CD14-positive monocyte (primary cell): ENCODE results near the gene PIM2. TPM values are rescaled to one million over a fixed set of nuclear protein-coding genes. Genes with fewer than 3 reads are reported as not detected.

ENCODE experiments used
- DNase-seq, 3 donors: peaks; one replicate each; pipeline ENCODE4 v3.0.0-alpha.2; 2011 to 2022
- H2AFZ ChIP-seq: 2 replicates; pipeline ENCODE4 v1.6.0; 2012; ENCODE audit warnings: mild to moderate bottlenecking, low read depth, low read length, inconsistent platforms; ENCODE audit not compliant: insufficient read depth, poor library complexity, severe bottlenecking
- H3K27ac ChIP-seq, 2 donors: 1 replicate in 1 of 2; 2 replicates in 1 of 2; pipeline ENCODE4 v1.5.1; 2012 to 2013; ENCODE audit warnings: low read length in 2 of 2, control low read depth in 1 of 2, inconsistent platforms in 1 of 2, low read depth in 1 of 2, mild to moderate bottlenecking in 1 of 2
- H3K27me3 ChIP-seq, 2 donors: one replicate each; pipeline versions ENCODE4 v1.6.0 to v1.6.1; 2011 to 2013; ENCODE audit warnings: low read length in 2 of 2; ENCODE audit not compliant: control insufficient read depth in 2 of 2, insufficient read depth in 2 of 2
- H3K36me3 ChIP-seq, 2 donors: replicated peaks in 1 of 2; 1 replicate in 1 of 2; 2 replicates in 1 of 2; pipeline versions ENCODE4 v1.5.1 to v1.6.1; 2012 to 2013; ENCODE audit warnings: low read length in 2 of 2, control low read depth in 1 of 2, inconsistent platforms in 1 of 2, mild to moderate bottlenecking in 1 of 2; ENCODE audit not compliant: insufficient read depth in 2 of 2, control insufficient read depth in 1 of 2
- H3K4me1 ChIP-seq, 2 donors: 1 replicate in 1 of 2; 2 replicates in 1 of 2; pipeline versions ENCODE4 v1.5.1 to v1.6.1; 2012 to 2013; ENCODE audit warnings: low read length in 2 of 2, control low read depth in 1 of 2, inconsistent platforms in 1 of 2, mild to moderate bottlenecking in 1 of 2, moderate library complexity in 1 of 2; ENCODE audit not compliant: insufficient read depth in 2 of 2, control insufficient read depth in 1 of 2
- H3K4me2 ChIP-seq: replicated peaks from 2 replicates; pipeline ENCODE3; 2012; ENCODE audit warnings: low read length, moderate library complexity, mild to moderate bottlenecking; ENCODE audit not compliant: poor library complexity, severe bottlenecking; ENCODE audit errors: extremely low read depth
- H3K4me3 ChIP-seq, 3 experiments: fragments of 200-600 bp in 1 of 3; sonication (generic) in 1 of 3; replicated peaks in 1 of 3; 1 replicate in 2 of 3; 2 replicates in 1 of 3; pipeline ENCODE4 v1.5.1; 2011 to 2013; ENCODE audit warnings: low read length in 3 of 3, mild to moderate bottlenecking in 3 of 3, control low read depth in 2 of 3, low read depth in 2 of 3, inconsistent platforms in 1 of 3, moderate library complexity in 1 of 3
- H3K79me2 ChIP-seq: 2 replicates; pipeline ENCODE4 v1.6.0; 2012; ENCODE audit warnings: mild to moderate bottlenecking, control low read depth, inconsistent platforms, low read length, moderate library complexity; ENCODE audit not compliant: insufficient read depth
- H3K9ac ChIP-seq: 2 replicates; pipeline ENCODE4 v1.6.0; 2017; ENCODE audit warnings: low read length, mild to moderate bottlenecking; ENCODE audit not compliant: insufficient read depth, poor library complexity, severe bottlenecking
- H3K9me3 ChIP-seq, 2 donors: replicated peaks in 1 of 2; 1 replicate in 1 of 2; 2 replicates in 1 of 2; pipeline versions ENCODE4 v1.5.1 to v1.6.1; 2012 to 2013; ENCODE audit warnings: low read length in 2 of 2, control low read depth in 1 of 2; ENCODE audit not compliant: control insufficient read depth in 1 of 2, insufficient read depth in 1 of 2
- H4K20me1 ChIP-seq: 2 replicates; pipeline ENCODE4 v1.6.0; 2012; ENCODE audit warnings: mild to moderate bottlenecking, low read length, control low read depth, moderate library complexity; ENCODE audit not compliant: insufficient read depth
- H3K27ac Mint-ChIP-seq, 7 donors: one replicate each; pipeline ENCODE4 v1.8.0; 2020; ENCODE audit warnings: mild to moderate bottlenecking in 7 of 7, mixed read lengths in 7 of 7, moderate library complexity in 6 of 7, inconsistent platforms in 2 of 7
- H3K27me3 Mint-ChIP-seq, 3 donors: one replicate each; pipeline ENCODE4 v1.8.0; 2021 to 2022; ENCODE audit warnings: low read depth in 3 of 3, mild to moderate bottlenecking in 3 of 3, mixed read lengths in 3 of 3, moderate library complexity in 3 of 3, inconsistent platforms in 1 of 3
- H3K36me3 Mint-ChIP-seq, 2 donors: one replicate each; pipeline ENCODE4 v1.8.0; 2020; ENCODE audit warnings: mixed read lengths in 2 of 2, inconsistent platforms in 1 of 2, mild to moderate bottlenecking in 1 of 2
- H3K4me1 Mint-ChIP-seq: one replicate; pipeline ENCODE4 v1.8.0; 2020; ENCODE audit warnings: mild to moderate bottlenecking, mixed read lengths
- H3K4me3 Mint-ChIP-seq, 2 donors: one replicate each; pipeline ENCODE4 v1.8.0; 2020; ENCODE audit warnings: mild to moderate bottlenecking in 2 of 2, mixed read lengths in 2 of 2, moderate library complexity in 1 of 2
- H3K9me3 Mint-ChIP-seq, 7 donors: one replicate each; pipeline ENCODE4 v1.8.0; 2020 to 2022; ENCODE audit warnings: mixed read lengths in 7 of 7, mild to moderate bottlenecking in 6 of 7, moderate library complexity in 6 of 7, inconsistent platforms in 2 of 7
- WGBS: methylation state at CpG from one replicate; pipeline ENCODE4 v1.1.5; 2013; ENCODE audit warnings: missing lambda C conversion rate; ENCODE audit not compliant: insufficient coverage; 5-methylcytosine and 5-hydroxymethylcytosine counted together
- intact Hi-C, 2 donors: fragments of 100-400 bp; cut with micrococcal nuclease; formaldehyde crosslinking; loops; one replicate each; pipeline versions ENCODE4 v1.15.0 to v1.15.1; 2023
- polyA plus RNA-seq, 3 donors: library from polyadenylated mRNA; depleted of rRNA in 1 of 3; unstranded in 2 of 3; stranded (reverse) in 1 of 3; fragments of 300-500 nt in 2 of 3; fragments of >200 nt in 1 of 3; fragmentation: Illumina TruSeq in 2 of 3; gene quantifications; 1 replicate in 2 of 3; 2 replicates in 1 of 3; pipeline ENCODE4 v1.2.3, GENCODE V29; 2012 to 2021
- TF ChIP-seq, protein P1 (sequence below): fragments of 200-600 bp; IDR thresholded peaks from one replicate; pipeline ENCODE4 v1.8.0; 2022; ENCODE audit warnings: antibody characterized with exemption, mild to moderate bottlenecking

Gene PIM2
- polyA plus RNA-seq, 3 donors = 6.7 to 39.4 (median 9.9) TPM

- peaks cover 51 to 56% of the 10 kb centered on the region in 2 donors for H3K4me1 ChIP-seq
- WGBS = 0% methylated on average over 42 of the region's 53 CpGs
Observed at GRCh38 chrX:48957477-48957826, 38.6 kb upstream of the PIM2 start, which contains the start of gene OTUD5. Gene OTUD5, minus strand, starts transcription at chrX:48957607. Its CDS starts 37 bp downstream, at chrX:48957570.

DNA sequence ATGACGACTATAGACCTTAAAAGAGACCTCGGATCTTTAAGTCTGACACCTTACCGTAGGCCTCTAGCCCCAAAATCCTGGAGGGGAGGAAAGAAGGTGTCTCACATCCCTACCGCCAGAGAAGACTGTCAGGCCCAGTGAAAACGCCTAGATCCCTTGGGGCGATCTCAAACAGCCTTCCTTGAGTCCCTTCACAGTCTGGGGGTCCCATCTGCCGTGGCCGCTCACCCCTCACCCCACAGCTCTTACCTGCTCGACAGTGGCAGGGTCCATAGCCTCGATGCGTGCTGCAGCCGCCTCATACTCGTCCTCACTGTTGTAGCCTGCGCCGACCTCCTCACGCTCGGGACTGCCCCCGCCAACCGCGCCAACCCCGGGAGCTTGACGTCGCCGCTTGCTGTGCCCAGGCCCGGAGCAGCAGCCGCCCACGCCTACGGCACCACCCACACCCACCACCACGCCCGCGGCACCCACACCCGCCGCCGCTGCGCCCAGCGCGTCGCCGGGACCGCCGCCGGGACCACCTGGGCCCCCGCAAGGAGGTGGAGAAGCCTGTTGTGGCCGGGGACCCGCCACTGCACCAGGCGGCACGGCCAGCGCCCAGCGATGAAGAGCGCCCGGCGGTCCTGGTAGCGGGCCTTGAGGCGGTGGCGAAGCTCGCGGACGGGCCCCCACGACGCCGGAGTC lies 38.0 kb upstream of the PIM2 start:
- Histone ChIP-seq H3K79me2 (peaks cover 50% of the 10 kb centered on the region), H3K4me1 (peaks cover 51 to 56% of the 10 kb centered on the region in 2 donors), H3K4me3 (peak overlapping the region; percentile 28 to 78 (median 48)), H3K27ac (peak overlapping the region in 1 of 2 donors; percentile 97), H3K36me3 (peaks cover 10 to 16% of the 10 kb centered on the region in 2 donors), H3K4me2 (peak overlapping the region; percentile 75), H2AFZ (no peak overlapping the region), H3K9ac (peak overlapping the region; percentile 79), H3K27me3 (no peaks in the 10 kb centered on the region), H3K9me3 (no peaks in the 10 kb centered on the region), H4K20me1 (peaks cover 45% of the 10 kb centered on the region)
- peak in 2 of 3 donors; percentile 23 to 39 for DNase-seq
- Mint-ChIP-seq H3K4me1 (peaks cover 62% of the 10 kb centered on the region), H3K4me3 (peak overlapping the region; percentile 81 to 86), H3K9me3 (peaks cover 0 to 19% (median 0%) of the 10 kb centered on the region in 7 donors), H3K36me3 (peaks cover 5 to 20% of the 10 kb centered on the region in 2 donors), H3K27me3 (peaks cover 0 to 8% (median 1%) of the 10 kb centered on the region in 3 donors), H3K27ac (peak overlapping the region; percentile 60 to 90 (median 77))
- TF ChIP-seq, protein P1, sequence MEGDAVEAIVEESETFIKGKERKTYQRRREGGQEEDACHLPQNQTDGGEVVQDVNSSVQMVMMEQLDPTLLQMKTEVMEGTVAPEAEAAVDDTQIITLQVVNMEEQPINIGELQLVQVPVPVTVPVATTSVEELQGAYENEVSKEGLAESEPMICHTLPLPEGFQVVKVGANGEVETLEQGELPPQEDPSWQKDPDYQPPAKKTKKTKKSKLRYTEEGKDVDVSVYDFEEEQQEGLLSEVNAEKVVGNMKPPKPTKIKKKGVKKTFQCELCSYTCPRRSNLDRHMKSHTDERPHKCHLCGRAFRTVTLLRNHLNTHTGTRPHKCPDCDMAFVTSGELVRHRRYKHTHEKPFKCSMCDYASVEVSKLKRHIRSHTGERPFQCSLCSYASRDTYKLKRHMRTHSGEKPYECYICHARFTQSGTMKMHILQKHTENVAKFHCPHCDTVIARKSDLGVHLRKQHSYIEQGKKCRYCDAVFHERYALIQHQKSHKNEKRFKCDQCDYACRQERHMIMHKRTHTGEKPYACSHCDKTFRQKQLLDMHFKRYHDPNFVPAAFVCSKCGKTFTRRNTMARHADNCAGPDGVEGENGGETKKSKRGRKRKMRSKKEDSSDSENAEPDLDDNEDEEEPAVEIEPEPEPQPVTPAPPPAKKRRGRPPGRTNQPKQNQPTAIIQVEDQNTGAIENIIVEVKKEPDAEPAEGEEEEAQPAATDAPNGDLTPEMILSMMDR = no peak
- 0% methylated on average over 33 of the region's 61 CpGs for WGBS
- intact Hi-C loops = loop anchor here in 1 of 2 donors (5.0 kb wide), 2 partner anchors 40 to 85 kb away; partner anchors contain the start of genes PIM2 and TFE3

More at GRCh38 chrX:48957477-48957826, 38.6 kb upstream of the PIM2 start, which contains the start of gene OTUD5:
- Histone ChIP-seq H2AFZ (peak within 1 kb of the TSS; percentile 29), H4K20me1 (peaks cover 41% of the 10 kb centered on the region), H3K9me3 (no peaks in the 10 kb centered on the region), H3K79me2 (peaks cover 44% of the 10 kb centered on the region), H3K9ac (peak within 1 kb of the TSS; percentile 79), H3K36me3 (peaks cover 10 to 16% of the 10 kb centered on the region in 2 donors), H3K4me3 (peak within 1 kb of the TSS; percentile 28 to 78 (median 48)), H3K4me2 (peak within 1 kb of the TSS; percentile 75), H3K27me3 (no peaks in the 10 kb centered on the region), H3K27ac (peak within 1 kb of the TSS; percentile 97 to 100)
- Mint-ChIP-seq H3K27me3 (peaks cover 0 to 8% (median 1%) of the 10 kb centered on the region in 3 donors), H3K4me3 (peak within 1 kb of the TSS; percentile 86 to 96), H3K27ac (peak within 1 kb of the TSS; percentile 100), H3K36me3 (peaks cover 5 to 21% of the 10 kb centered on the region in 2 donors), H3K9me3 (peaks cover 0 to 19% (median 0%) of the 10 kb centered on the region in 7 donors), H3K4me1 (peaks cover 58% of the 10 kb centered on the region)
- DNase-seq = no peak
- intact Hi-C loops = loop anchor here in 1 of 2 donors (5.0 kb wide), 2 partner anchors 40 to 85 kb away; partner anchors contain the start of genes PIM2 and TFE3
- TF ChIP-seq, protein P1 = no peak
